HG02840 (cell line): ENCODE measurements around the gene HACD3.

ENCODE experiments used
- ATAC-seq: cut with Tn5 transposase; IDR thresholded peaks from one replicate; pipeline ENCODE4 v1.9.1; 2021; ENCODE audit warnings: mild to moderate bottlenecking, moderate library complexity, moderate number of reproducible peaks; ENCODE audit not compliant: unreplicated experiment, low FRiP score

HACD3 gene

DNA sequence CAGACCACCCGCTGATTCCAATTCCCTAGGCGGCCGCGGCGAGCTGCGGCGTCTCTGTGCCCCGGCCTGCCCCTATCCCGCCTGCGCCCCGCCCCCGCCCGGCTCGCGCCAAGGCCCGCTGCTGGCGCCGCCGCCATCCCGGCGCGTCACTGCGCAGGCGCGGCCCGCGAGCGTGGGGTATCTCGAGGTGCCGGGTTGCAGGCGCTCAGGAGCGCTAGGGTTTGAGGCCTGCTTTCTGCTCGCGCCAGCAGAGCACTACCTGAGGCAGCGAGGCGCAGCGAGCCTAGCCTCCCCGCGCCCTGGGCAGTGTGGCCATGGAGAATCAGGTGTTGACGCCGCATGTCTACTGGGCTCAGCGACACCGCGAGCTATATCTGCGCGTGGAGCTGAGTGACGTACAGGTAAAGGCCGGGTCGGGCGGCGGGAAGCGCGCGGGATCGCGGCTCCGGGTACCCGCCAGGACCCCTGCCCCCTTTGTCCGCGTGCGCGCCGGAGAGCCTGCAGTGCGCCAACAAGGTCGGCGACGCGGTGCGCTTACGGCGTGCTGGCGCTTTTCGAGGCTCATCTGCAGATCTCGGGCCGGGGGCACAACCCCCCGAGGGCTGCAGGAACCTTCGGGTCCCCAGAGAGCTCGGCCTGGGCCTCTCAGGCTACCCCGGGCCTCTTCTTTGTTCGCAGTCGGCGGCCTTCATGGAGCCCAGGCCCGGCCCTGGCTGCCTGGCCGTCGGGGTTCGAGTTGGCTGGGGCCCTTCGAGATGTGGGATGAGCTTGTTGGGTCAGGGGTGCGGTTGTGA, at the start of gene HACD3:
Gene HACD3 (plus strand): TSS at position 146 of the 794 bp plus-strand sequence. CDS start 169 bp downstream, at position 315.
- ATAC-seq, result peak; percentile 78

- no peak for ATAC-seq
Observed at GRCh38 chr15:65484876-65485275, 45.4 kb upstream of the HACD3 start.

GRCh38 chr15:65494076-65494475, 36.2 kb upstream of the HACD3 start:
- ATAC-seq, result no peak

GRCh38 chr15:65509321-65509720, 20.9 kb upstream of the HACD3 start:
- ATAC-seq, result no peak

DNA sequence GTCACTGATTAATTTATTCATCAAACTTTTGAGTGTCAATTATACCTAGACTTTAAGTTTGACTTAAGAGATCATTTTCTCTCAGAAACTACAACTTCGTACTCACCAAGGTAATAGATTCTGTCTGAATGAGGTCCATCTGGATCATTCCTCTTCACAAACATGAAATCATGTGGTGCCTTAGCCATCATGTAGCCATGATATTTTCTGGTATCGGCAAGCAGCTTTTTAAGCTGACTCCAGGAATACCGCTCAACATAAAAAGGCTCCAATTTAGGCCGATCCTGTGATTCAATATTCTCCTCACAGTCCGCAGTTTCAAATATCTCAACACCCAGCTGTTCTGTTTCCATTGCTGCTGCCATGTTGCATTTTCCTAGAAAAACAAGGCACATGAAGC, 18.1 kb upstream of the HACD3 start:
- no peak for ATAC-seq

GRCh38 chr15:65512807-65513416, 17.4 kb upstream of the HACD3 start:
- ATAC-seq, result no peak

- ATAC-seq, result peak; percentile 81
Observed at GRCh38 chr15:65516997-65517865, 13.0 kb upstream of the HACD3 start, which contains the start of gene DPP8. DPP8 (minus strand) TSS chr15:65517689; CDS start chr15:65512553, 5,136 bp downstream.

- ATAC-seq, result peak; percentile 8
Observed at GRCh38 chr15:65517866-65518207, 12.4 kb upstream of the HACD3 start.

DNA sequence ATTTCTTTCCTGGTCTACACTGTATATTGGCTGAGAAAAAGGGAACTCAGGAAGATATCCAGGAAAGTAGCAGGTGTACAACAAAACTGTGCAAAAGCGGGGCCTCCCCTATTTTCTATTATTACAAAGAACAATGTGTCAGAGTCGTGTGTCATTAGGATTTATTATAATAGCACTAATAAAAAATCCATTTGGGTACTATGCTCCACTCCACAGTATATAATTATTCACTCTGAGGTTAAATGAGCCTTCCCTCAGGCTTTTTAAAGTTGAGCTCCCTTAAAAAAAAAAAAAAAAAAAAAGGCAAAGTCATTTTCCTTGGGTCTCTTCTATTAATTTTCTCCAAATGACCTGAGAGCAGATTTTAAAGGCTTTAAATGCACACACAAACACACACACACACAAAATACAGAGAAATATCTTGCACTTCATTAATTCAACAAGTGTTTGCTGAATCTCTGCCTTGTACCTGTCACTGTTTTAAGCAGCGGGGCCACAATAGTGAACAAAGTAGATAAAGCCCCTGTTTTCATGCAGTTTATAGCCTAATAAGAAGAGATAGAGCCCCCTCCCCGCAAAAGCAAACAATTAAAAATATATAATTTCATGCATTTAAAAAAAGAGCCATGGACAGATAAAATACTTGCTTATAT, 11.5 kb upstream of the HACD3 start:
- no peak for ATAC-seq

DNA sequence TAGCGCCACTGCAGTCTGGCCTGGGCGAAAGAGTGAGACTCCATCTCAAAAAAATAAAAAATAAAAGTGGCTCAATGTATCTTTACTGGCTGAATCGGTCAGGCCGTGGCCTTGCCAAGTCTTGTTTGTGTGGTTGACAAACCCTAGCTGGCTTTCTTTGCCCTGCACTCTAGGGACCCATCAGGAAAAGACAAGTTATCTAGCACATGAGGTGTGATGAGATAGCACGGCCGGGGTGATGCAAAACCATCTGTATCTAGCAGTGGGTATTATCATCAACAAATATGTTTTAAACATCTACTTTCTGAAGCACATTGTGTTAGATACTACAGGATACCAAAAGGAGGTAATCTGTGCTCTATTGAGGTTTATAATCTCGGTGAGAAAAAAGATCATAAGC, 8.9 kb upstream of the HACD3 start:
- no peak for ATAC-seq

DNA sequence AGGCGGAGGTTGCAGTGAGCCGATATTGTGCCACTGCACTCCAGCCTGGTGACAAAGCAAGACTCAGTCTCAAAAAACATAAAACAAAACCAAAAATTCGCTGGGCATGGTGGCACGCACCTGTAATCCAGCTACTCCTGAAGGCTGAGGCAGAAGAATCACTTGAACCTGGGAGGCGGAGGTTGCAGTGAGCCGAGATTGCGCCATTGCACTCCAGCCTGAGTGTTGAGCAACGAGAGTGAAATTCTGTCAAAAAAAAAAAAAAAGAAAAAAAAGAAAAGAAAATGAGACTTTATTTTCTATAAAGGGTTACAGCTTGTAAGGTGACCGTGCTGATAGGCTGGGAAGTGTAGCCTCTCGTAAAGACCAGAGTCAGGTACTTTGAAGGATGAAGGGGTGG, 6.0 kb upstream of the HACD3 start:
- ATAC-seq, result no peak

DNA sequence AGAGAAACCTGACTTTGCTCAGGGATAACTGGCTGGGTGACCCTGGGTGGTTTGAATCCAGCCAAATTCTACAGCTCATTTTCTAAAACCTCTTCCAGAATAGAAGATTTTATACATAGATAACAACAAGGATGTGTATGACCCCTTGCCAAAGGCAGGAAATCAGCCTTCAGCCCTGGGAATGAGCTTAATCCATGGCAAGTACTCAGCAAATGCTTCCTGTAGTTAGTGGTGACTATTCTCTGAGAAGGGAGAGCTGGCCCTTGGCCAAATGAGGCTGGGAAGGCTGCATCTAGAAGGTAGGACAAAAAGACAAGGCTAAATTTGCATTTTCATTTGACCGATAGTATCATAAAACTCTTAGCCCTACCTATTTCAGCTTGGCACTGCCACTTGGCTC, 4.6 kb upstream of the HACD3 start:
- ATAC-seq, result no peak

GRCh38 chr15:65528461-65529060, 1.7 kb upstream of the HACD3 start:
- no peak for ATAC-seq

- ATAC-seq, result no peak
Observed at GRCh38 chr15:65529762-65530317, 423 bp upstream of the HACD3 start.

DNA sequence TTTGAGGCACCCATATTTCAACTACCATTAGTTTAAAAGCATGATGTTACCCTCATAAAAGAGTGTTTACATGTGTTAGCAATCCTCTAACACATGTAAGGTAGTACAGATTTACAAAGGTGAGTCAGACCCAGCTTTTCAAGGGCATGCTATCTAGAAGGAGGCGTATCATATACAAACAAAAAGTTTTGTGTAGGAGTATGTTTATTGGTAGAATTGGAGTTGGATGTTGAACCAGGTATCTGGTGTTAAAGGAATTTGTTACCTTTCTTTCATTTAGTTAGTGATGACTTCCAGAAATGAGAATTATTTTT, 2.4 kb downstream of the HACD3 start:
- ATAC-seq, result no peak

- ATAC-seq, result no peak
Observed at GRCh38 chr15:65533057-65533756, 2.9 kb downstream of the HACD3 start.

- ATAC-seq, result no peak
Observed at GRCh38 chr15:65535192-65535591, 4.9 kb downstream of the HACD3 start.

GRCh38 chr15:65540314-65540713, 10.1 kb downstream of the HACD3 start:
- ATAC-seq, result no peak

- no peak for ATAC-seq
Observed at GRCh38 chr15:65541231-65541820, 11.1 kb downstream of the HACD3 start.
